ENCODE results near the gene PSAP. TPM values are rescaled to one million over a fixed set of nuclear protein-coding genes. Genes with fewer than 3 reads are reported as not detected.

PSAP gene
- total RNA-seq, 1 donor from 2014 or later, result 210 TPM

DNA sequence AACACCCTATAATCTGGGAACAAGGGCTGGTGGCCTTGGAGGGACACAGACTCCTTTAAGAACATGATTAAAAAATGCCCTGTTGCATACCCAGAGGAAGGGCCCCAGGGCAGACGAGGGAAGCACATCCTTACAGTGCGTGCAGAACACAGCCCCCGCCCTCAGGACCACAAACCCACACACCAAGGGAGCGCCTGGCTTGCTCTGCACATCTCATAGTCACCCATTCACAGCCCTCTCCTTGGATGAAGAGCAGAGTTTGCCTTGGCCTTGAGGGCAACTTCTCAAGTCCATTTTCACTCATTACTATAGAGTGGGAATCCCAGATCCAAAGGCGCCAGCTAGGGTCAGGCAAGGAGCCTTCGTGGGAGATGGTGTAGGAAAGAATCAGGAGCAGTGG lies 71.4 kb downstream of the PSAP start:
- Mint-ChIP-seq H3K4me3 (no peak overlapping the region), H3K4me1 (peaks cover 31% of the 10 kb centered on the region), H3K36me3 (ENCODE audit: low read depth) (no peaks in the 10 kb centered on the region), H3K9me3 (no peaks in the 10 kb centered on the region), H3K27me3 (no peaks in the 10 kb centered on the region), H3K27ac (no peak overlapping the region)
- TF ChIP-seq, protein P1, sequence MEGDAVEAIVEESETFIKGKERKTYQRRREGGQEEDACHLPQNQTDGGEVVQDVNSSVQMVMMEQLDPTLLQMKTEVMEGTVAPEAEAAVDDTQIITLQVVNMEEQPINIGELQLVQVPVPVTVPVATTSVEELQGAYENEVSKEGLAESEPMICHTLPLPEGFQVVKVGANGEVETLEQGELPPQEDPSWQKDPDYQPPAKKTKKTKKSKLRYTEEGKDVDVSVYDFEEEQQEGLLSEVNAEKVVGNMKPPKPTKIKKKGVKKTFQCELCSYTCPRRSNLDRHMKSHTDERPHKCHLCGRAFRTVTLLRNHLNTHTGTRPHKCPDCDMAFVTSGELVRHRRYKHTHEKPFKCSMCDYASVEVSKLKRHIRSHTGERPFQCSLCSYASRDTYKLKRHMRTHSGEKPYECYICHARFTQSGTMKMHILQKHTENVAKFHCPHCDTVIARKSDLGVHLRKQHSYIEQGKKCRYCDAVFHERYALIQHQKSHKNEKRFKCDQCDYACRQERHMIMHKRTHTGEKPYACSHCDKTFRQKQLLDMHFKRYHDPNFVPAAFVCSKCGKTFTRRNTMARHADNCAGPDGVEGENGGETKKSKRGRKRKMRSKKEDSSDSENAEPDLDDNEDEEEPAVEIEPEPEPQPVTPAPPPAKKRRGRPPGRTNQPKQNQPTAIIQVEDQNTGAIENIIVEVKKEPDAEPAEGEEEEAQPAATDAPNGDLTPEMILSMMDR (IDR thresholded peaks at IDR 0.05), result no peak
- DNase-seq, result no peak
- CTCF ChIA-PET, result no interaction called here
- no peak for ATAC-seq (ENCODE audit: low read depth)
- intact Hi-C loops (cut with micrococcal nuclease), result no loop called here
- POLR2A ChIA-PET, result no interaction called here

DNA sequence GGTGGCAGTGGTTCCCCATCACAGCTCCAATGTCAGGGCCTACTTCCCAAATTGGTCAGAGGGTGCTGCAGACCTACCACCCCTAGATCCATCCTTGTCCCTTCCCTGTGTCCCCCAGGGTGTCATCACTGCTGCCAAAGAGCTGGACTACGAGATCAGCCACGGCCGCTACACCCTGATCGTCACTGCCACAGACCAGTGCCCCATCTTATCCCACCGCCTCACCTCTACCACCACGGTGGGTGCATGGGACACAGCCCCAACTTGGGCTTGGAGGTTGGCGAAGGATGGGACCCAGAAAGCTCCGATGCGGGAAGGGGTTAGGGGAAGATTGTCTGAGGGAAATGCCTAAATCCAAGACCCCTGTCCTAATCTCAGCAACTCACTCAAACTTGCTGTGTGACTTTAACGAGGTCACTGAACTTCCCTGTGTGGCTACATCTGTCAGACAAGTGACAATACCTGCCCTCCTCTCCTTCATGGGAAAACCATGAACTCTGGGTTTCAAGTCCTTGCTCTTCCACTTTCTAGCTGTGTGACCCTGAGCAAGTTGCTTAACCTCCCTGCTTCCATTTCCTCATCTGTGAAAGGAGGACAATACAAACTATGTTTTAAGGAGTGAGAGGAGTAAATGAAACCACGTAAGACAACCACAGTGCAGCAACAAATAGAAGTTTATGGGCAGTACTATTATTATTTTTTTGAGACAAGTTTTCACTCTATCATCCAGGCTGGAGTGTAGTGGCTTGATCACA lies 72.8 kb downstream of the PSAP start:
- intact Hi-C loops (cut with micrococcal nuclease), result no loop called here
- Mint-ChIP-seq H3K4me1 (peaks cover 43% of the 10 kb centered on the region), H3K36me3 (ENCODE audit: low read depth) (no peaks in the 10 kb centered on the region), H3K27me3 (no peaks in the 10 kb centered on the region), H3K4me3 (no peak overlapping the region), H3K9me3 (no peaks in the 10 kb centered on the region), H3K27ac (no peak overlapping the region)
- TF ChIP-seq, protein P1 (IDR thresholded peaks at IDR 0.05), result no peak
- DNase-seq (no peak), ATAC-seq (ENCODE audit: low read depth) (no peak)
- POLR2A ChIA-PET, result no interaction called here
- CTCF ChIA-PET, result interaction anchor here (1.5 kb wide), 1 partner anchor 33 kb away, joined by 3 read pairs; no protein-coding TSS in a partner anchor

DNA sequence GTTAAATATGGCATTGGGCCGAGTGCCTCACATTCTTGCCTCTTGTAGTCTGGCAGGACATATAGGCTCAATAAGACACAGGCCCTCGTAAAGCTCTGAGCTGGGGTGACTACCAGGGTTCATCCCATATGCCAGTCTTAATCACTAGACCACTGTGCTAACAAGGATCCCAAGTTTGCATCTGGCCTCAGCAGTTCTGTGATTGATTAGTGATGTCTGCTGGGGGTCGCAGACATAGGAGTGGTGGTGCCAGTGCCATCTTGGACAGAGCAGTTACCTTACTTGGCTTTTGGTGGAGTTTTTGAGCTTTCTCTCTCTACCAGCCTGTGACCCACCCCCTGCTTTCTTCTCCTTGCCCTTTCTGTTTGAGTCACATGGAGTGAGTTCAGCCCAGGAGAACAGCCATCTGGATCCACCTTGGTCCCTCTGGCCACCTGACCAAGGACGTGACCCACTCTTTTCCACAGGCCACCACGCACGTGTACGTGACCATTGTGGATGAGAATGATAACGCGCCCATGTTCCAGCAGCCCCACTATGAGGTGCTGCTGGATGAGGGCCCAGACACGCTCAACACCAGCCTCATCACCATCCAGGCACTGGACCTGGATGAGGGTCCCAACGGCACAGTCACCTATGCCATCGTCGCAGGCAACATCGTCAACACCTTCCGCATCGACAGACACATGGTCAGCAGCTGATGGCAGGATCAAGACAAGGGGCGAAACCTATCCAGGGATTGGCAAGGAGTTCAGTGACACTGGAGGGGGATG lies 73.7 kb downstream of the PSAP start:
- CTCF ChIA-PET, result interaction anchor here (1.5 kb wide), 1 partner anchor 34 kb away, joined by 3 read pairs; no protein-coding TSS in a partner anchor
- intact Hi-C loops (cut with micrococcal nuclease), result no loop called here
- no peaks in the 10 kb centered on the region for H3K27me3 Mint-ChIP-seq
- no peak for DNase-seq
- peaks cover 49% of the 10 kb centered on the region for H3K4me1 Mint-ChIP-seq
- H3K36me3 Mint-ChIP-seq (ENCODE audit: low read depth), result no peaks in the 10 kb centered on the region
- no peak overlapping the region for H3K4me3 Mint-ChIP-seq
- H3K9me3 Mint-ChIP-seq, result no peaks in the 10 kb centered on the region
- TF ChIP-seq, protein P1 (IDR thresholded peaks at IDR 0.05), result no peak
- H3K27ac Mint-ChIP-seq, result peak overlapping the region; percentile 56
- ATAC-seq (ENCODE audit: low read depth), result no peak
- POLR2A ChIA-PET, result no interaction called here

DNA sequence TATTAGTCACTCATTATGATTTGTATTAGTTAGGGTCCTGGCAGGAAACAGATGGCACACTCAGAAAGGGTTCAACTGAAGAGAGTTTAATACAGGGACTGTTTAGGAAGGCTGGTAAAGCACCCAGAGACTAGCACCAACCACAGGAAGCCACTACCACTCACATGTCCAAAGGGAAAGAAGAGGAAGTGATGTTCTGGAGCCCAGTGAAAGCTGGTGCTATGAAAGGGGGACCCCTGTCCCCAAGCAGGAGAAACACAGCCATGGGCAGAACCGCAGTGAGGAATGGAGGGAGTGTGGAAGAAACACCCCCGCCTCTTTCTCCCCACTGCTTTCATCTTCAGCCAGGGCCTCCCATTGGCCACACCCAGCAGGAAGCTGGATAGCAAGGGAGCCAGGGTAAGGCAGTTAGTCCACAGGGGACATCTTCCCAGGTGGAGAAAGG lies 74.5 kb downstream of the PSAP start:
- ATAC-seq (ENCODE audit: low read depth) (no peak), DNase-seq (no peak)
- Mint-ChIP-seq H3K4me1 (peaks cover 58% of the 10 kb centered on the region), H3K36me3 (ENCODE audit: low read depth) (no peaks in the 10 kb centered on the region), H3K9me3 (no peaks in the 10 kb centered on the region), H3K4me3 (no peak overlapping the region), H3K27me3 (no peaks in the 10 kb centered on the region), H3K27ac (peak overlapping the region; percentile 46)
- CTCF ChIA-PET, result interaction anchor here (1.5 kb wide), 2 partner anchors 35 to 68 kb away, joined by 3 read pairs; no protein-coding TSS in a partner anchor
- POLR2A ChIA-PET, result interaction anchor here (0.5 to 0.7 kb wide), 2 partner anchors 25 to 457 kb away, joined by 3 read pairs; no protein-coding TSS in a partner anchor
- intact Hi-C loops (cut with micrococcal nuclease), result no loop called here
- TF ChIP-seq, protein P1 (IDR thresholded peaks at IDR 0.05), result no peak

Measured in activated B cell treated with CpG ODN at 0.5 μM for 24 hours (primary cell).